D721Med (cell line): Measurements from ENCODE around the gene POLR2H.

Source experiments
- DNase-seq: peaks from one replicate; pipeline ENCODE4 v3.0.0; 2011; ENCODE audit warnings: low spot score; ENCODE audit not compliant: insufficient read length
- FAIRE-seq: peaks from 2 replicates; lab custom pipeline; 2011; peaks lifted over from hg19 to GRCh38; lab: Jason Lieb, UNC
- TF ChIP-seq, protein P1 (sequence below): IDR thresholded peaks from 2 replicates; pipeline ENCODE4 v1.5.1; 2012; ENCODE audit warnings: mild to moderate bottlenecking, control low read depth; ENCODE audit not compliant: insufficient read depth; ENCODE audit errors: missing control alignments

The POLR2H gene

DNA sequence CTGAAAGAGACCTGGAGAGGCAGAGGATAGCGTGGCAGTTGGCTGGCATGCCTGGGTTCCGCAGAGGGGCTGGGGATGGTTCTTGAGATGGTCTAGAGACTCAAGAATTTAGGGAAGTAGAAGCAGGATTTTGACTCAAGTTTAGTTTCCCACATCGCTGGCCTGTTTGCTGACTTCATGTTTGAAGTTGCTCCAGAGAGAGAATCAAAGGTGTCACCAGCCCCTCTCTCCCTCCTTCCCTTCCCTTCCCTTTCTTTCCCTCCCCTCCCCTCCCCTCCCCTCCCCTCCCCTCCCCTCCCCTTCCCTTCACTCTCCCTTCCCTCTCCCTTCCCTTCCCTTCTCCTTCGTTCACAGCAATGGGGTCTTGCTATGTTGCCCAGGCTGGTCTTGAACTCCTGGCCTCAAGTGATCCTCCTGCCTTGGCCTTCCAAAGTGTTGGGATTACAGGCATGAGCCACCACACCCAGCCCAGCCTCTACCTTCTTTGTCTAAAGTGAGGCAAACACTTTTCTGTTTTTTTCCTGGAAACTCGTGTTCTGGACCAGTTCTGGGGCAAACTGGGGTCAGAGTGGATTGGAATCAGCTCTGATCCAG lies 28.5 kb downstream of the POLR2H start:
- DNase-seq (no peak), FAIRE-seq (no peak)
- TF ChIP-seq, protein P1, sequence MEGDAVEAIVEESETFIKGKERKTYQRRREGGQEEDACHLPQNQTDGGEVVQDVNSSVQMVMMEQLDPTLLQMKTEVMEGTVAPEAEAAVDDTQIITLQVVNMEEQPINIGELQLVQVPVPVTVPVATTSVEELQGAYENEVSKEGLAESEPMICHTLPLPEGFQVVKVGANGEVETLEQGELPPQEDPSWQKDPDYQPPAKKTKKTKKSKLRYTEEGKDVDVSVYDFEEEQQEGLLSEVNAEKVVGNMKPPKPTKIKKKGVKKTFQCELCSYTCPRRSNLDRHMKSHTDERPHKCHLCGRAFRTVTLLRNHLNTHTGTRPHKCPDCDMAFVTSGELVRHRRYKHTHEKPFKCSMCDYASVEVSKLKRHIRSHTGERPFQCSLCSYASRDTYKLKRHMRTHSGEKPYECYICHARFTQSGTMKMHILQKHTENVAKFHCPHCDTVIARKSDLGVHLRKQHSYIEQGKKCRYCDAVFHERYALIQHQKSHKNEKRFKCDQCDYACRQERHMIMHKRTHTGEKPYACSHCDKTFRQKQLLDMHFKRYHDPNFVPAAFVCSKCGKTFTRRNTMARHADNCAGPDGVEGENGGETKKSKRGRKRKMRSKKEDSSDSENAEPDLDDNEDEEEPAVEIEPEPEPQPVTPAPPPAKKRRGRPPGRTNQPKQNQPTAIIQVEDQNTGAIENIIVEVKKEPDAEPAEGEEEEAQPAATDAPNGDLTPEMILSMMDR: no peak

DNA sequence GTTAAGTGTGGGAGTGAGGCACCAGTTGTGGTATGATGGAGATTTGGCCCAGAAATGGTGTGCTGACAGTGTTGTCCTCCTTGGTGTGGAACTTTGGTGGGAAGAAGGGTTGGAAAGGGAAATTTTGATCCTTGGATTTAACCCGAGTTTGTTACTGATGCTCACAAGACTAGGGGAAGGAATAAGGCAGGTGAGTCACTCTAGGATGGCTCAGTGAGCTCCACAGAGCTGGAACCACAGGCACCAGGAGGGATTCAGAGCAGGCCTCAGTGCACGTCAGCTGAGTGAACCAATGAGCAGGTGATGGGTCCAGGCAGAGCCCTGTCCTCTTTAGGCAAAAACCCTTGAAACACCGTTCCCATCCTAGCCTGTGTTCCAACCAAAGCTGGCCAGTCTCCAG lies 29.8 kb downstream of the POLR2H start:
- no peak for FAIRE-seq
- TF ChIP-seq, protein P1: no peak
- DNase-seq: no peak

DNA sequence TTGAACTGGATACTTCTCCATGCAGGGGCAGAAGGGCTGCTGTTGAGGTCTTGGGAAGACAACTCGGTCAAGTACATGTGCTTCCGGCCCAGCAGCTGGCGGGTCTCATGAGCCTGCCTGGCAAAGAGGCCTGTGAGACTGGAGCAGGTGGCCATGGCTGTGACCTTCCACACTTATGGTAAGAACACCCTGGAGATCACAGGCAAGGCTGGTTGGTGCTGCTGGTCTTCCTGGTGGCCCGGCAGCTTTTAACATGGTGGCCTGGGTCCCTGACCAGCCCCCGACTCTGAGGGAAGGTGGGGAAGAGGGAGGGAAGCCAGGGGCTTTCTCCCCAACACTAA lies 33.8 kb downstream of the POLR2H start:
- DNase-seq (no peak), FAIRE-seq (no peak)
- TF ChIP-seq, protein P1: no peak

DNA sequence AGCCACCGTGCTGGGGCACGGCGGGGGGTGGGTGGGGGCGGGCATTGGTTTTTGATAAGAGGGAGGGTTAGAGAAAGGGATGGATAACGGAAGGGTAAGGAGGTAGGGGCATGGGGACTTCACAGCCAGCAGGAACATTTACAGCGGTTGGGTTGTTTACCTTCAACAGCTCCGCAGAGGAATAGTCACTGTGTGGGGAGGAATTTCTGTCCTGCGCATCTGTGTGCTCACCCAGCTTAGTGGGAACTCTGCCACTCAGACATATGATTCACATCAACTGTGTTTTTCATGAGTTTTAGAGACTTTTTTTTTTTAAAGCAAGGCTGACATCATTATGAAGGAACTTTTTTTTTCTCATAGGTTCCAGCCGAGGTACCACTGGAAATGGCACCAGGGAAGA lies 37.9 kb downstream of the POLR2H start:
- TF ChIP-seq, protein P1: no peak
- DNase-seq (no peak), FAIRE-seq (no peak)

DNA sequence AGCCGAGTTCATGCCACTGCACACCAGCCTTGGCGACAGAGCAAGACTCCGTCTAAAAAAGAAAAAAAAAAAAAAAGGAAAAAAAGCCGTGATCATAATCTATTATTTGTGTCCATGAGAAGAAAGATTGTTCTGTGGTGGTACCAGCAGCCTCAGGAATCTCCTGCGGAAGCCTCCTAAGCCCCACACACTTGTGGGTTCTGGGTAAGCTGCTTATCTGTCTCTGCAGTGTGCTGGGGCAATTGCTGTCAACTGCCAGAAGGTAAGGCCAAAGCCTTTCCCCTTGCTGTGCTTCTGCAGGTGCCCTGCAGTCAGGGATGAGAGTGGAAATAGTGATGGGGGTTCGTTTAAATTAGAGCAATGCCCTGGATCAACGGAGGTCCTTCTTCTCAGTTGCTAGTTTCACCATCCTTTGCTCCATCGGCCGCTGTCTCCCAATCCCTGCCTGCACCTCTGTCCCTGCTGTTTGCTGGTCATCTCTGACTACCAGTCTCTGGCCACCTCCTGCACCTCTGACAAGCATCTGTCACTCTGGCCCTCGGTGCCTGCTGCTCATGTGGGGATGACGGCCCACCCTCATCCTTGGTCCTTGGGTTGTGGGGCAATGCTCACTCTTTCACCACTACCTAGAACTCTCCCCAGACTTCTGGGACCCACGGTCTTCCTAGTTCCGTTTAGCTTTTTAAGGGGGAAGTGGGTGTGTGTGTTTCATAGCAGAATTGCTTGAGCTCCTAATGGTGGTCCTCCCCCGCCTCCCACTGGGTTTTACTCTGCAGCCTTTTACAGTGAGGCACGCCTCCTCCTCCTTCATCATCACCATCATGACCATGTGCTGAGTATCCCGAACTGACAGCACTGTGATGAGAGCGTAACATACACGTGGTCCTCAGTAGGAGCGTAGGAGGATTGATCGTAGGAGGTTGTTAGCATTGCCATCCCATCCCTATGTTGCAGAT lies 43.8 kb downstream of the POLR2H start:
- TF ChIP-seq, protein P1: no peak
- FAIRE-seq (peak; percentile 73), DNase-seq (peak; percentile 46)

DNA sequence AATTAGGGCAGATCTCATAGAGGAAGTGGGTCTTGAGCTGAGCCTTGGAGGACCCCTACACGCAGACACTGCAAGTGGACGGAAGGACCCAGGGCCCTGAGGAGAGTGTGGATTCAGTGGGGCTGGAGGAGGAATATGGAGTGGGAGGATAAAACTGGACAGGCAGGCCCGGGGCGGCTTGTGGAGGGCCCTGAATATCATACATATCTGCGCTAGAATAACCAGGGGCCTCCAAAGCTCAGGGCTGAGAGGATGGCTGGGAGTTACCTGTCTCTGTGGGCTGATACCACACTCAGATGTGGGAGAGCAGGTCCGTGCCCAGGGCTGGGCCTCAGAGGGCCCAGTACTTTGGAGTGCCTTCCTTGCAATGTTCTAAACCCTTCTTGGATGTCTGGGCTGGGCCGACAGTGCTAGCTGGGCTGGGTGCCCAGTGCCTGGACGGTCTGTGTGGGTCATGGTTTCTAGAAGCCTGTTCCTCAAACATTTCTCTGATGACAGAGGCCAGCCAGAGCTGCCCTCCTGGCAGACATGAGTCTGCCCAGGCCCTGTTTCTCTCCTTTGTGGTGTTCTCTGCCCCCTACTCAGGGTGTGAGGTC lies 47.9 kb downstream of the POLR2H start:
- FAIRE-seq: no peak
- TF ChIP-seq, protein P1: no peak
- DNase-seq: no peak
